GM18861 (cell line): ENCODE results near the gene RSPH1.

Experiments
- ATAC-seq: cut with Tn5 transposase; IDR thresholded peaks from one replicate; pipeline ENCODE4 v1.9.1; 2021; ENCODE audit not compliant: unreplicated experiment

RSPH1 gene

DNA sequence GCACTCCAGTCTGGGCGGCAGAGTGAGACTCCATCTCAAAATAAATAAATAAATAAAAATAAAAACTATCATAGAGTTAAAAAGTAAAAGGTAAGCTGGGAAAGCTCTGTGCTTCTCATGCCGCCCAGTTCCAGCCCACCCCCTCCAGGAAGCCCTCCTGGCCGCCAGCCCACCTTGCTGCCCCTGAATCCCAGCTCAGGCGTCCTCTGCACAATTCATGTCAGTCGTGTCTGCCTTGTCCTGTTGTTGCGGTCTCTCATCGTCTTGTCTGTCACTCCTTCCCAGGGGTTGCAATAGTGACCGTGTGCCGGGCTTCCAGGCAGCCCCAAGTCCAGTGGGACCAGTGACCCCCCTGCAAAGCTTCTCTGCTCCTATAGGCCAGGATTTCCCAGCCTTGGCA is 44.1 kb downstream of the RSPH1 start:
- no peak for ATAC-seq

DNA sequence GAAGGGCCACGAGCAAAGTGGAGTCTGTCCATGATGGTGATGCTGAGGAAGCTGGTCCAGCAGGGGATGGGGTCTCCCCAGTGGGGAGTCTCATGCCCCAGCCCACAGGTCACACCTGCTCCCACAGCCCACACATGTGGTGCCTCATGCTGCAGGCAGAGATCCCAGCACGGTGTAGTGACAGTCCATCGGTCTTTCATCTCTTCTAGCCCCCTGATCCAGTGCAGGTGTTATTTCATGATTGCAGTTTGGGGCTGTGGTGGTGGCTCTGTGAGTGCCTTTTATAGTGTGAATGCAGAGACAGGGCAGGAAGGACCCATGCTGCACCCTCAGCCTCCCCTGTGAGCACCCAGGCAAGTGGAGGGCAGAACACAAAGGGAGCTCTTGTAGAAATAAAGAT is 47.3 kb downstream of the RSPH1 start:
- no peak for ATAC-seq

DNA sequence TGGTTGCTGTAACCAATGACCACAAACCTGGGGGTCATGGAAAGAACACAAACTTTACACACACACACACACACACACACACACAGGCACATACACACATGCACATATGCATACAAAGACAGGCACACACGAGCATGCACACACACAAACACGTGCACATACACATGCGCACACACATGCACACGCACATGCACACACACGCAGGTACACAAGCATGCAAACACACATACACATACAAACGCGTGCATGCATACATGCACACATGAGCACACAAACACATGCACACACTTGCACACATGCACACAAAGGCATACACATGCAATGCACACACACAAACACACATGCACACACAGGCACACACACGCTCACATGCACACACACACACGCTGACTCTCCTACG is 48.3 kb downstream of the RSPH1 start:
- ATAC-seq: no peak

GRCh38 chr21:42447182-42447581 is 48.8 kb downstream of the RSPH1 start:
- no peak for ATAC-seq

DNA sequence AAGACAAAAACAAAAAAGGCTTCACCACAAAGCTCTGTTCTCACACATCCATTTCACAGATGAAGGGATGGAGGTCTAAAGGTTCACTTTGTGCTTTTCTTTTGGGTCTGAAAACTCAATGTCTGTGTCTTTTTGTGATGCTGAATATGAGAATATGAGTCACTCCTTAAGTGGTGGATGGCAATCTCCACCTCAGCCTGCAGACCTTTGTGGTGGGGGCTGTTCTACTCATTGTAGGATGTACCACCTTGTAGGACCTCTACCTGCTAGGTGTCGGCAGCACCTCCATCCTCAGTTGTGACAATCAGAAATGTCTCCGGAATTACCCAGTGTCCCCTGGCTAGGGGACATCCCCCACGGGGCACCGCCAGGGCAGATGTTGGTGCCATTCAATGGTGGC is 49.5 kb downstream of the RSPH1 start:
- ATAC-seq: no peak

DNA sequence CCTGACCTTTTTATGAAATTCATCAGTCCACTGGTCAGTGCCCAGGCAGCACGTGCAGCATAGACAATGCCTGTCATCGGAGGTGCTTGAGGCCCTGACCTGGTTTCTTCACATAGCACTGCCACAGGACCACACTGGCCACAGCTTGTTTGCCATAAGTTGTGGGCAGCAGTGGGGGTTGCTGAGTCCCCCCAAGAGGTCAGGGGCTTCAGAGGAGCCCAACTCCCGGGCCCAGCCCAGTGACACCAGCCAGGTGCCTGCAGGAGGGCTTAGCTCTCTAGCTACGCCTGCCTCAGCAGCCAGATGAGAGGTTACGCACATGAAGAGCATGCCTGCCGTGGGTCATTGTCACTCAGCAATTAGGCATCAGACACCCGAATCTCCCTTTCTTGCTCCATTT is 50.7 kb downstream of the RSPH1 start:
- ATAC-seq: no peak

GRCh38 chr21:42444745-42445059 is 51.3 kb downstream of the RSPH1 start:
- no peak for ATAC-seq

- no peak for ATAC-seq
Measured at GRCh38 chr21:42443876-42444744, 51.9 kb downstream of the RSPH1 start.

DNA sequence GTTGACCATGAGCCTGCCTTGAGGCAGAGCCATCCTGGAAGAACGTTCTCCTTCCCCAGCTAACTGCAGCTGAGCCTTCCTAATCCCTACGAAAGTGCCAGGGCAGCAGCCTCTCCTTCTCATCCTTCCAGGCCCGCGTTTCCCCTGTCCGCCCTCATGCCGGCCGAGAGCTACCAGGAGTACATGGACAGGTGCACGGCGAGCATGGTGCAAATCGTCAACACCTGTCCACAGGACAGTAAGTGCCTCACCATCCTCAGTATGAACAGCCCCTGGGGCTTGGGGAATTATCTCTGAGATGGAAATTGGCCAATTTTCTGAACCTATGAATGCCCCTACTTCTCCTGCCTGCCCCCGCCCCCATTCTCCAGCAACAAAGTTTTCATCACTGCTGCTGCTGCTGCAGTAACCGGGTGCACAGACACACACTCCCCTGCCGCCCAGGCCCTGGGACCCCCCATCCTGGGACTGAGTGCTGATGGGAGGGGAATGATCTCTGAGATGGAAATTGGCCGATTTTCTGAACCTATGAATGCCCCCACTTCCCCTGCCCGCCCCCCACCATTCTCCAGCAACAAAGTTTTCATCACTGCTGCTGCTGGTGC is 52.7 kb downstream of the RSPH1 start:
- no peak for ATAC-seq

DNA sequence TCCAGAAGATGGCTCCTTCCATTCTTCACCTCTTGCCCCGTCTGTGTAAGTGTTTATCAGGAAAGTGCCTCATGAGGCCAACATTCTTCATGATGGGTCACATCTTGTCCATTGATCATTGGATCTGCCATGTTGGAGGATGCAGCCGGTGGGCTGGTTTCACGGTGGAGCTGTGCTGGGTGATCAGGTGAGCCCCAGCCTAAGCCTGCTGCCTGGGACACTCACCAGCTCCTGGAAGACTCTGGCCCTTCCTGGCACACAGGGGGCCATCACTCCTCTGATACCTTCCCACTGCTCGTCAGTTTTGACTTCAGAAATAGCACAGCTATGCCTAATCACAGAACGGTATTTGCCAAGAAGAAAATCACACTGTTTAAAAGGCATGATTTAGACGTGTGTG is 54.1 kb downstream of the RSPH1 start:
- ATAC-seq: no peak

- no peak for ATAC-seq
Measured at GRCh38 chr21:42440187-42440792, 55.7 kb downstream of the RSPH1 start.

- no peak for ATAC-seq
Measured at GRCh38 chr21:42439284-42440186, 56.5 kb downstream of the RSPH1 start.

- no peak for ATAC-seq
Measured at GRCh38 chr21:42438316-42439205, 57.5 kb downstream of the RSPH1 start.

- no peak for ATAC-seq
Measured at GRCh38 chr21:42437786-42438185, 58.2 kb downstream of the RSPH1 start.

GRCh38 chr21:42436914-42437313 is 59.1 kb downstream of the RSPH1 start:
- ATAC-seq: no peak

- ATAC-seq: no peak
Measured at GRCh38 chr21:42435833-42436232, 60.2 kb downstream of the RSPH1 start.

DNA sequence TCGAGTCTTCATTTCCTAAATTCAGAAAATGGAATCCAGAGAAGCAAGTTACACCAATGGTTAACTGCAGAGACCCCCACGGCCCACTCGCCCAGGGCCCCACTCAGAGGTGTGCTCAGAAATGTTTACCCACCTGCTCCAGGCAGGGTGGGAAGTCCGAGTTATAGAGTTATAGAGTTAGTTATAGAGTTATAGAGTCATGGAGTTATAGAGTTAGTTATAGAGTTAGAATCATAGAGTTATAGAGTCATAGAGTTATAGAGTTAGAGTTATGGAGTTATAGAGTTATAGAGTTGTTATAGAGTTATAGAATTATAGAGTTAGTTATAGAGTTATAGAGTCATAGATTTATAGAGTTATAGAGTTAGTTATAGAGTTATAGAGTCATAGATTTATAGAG is 60.6 kb downstream of the RSPH1 start:
- ATAC-seq: no peak

DNA sequence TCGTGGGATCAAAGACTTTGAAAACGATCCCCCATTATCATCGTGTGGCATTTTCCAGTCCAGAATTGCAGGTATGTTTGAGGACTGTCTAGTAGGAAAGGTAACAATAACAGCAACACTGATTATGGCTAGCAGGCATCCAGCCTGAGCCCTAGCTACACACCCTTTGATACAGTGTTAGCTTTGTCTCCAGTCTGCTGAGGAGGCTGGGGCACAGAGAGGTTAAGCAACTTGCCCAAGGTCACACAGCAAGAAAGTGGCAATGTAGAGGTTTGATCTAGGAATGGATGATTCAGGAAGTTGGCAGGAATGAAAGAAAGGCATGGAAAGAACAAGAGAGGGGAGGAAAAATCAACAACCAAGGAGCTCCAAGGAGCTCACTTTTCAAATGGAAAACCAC is 61.1 kb downstream of the RSPH1 start:
- ATAC-seq: no peak

DNA sequence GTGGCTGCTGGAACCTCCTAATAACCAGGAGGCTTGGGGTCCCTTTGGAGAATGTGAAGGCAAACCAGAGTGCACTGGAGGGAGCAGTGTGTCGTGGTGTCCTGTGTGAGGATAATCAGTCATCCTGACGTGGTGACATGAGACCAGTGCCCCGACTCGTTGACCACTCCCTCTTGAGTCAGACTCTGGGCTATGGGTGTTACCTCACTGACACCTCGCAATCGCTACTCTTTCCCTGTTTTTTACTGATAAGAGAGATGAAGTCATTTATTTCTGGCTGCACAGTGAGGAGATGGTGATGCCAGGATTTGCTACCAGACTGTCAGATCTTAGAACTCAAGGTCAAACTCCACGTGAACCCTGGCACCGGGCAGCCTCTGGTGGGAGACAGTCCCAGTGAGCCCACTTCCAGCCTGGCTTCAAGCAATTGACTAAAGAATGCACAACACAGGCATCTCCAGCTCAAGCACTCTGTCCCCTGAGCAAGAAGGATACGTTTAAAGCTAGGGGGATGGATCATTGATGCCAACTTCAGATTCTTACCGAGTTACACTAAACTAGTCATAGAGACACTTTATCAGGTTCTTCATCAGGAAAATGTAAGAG is 62.0 kb downstream of the RSPH1 start:
- ATAC-seq: no peak

- ATAC-seq: no peak
Measured at GRCh38 chr21:42432695-42433094, 63.3 kb downstream of the RSPH1 start.
